Kidney epithelial cell (primary cell): ENCODE results near the gene PLEKHG4. TPM values are rescaled to one million over a fixed set of nuclear protein-coding genes. Genes with fewer than 3 reads are reported as not detected.

Experiments used
- DNase-seq: peaks from one replicate; pipeline ENCODE4 v3.0.0-alpha.2; 2010; ENCODE audit warnings: low read depth
- H3K27me3 ChIP-seq: 2 replicates; pipeline ENCODE4 v1.6.0; 2011; ENCODE audit warnings: low read length; ENCODE audit not compliant: control insufficient read depth, insufficient read depth
- H3K36me3 ChIP-seq: 2 replicates; pipeline ENCODE4 v1.5.1; 2011; ENCODE audit warnings: low read length; ENCODE audit not compliant: control insufficient read depth, insufficient read depth
- H3K4me3 ChIP-seq: 2 replicates; pipeline ENCODE4 v1.5.1; 2011; ENCODE audit warnings: low read depth, mild to moderate bottlenecking, control low read depth, low read length
- total RNA-seq: library from RNA; depleted of rRNA; stranded (reverse); fragments of >200 nt; gene quantifications from 2 replicates; pipeline ENCODE4 v1.2.3, GENCODE V29; 2015
- TF ChIP-seq, protein P1 (sequence below): IDR thresholded peaks from 2 replicates; pipeline ENCODE4 v1.5.1; 2011; ENCODE audit warnings: mild to moderate bottlenecking, moderate library complexity, low read length, control low read depth, inconsistent platforms; ENCODE audit not compliant: insufficient read depth, poor library complexity, severe bottlenecking

The PLEKHG4 gene
- total RNA-seq, 1 donor from 2014 or later, result 9.7 TPM

- no peak for DNase-seq
- Histone ChIP-seq H3K36me3 (no peaks in the 10 kb centered on the region), H3K27me3 (peaks cover under 1% of the 10 kb centered on the region), H3K4me3 (no peak overlapping the region)
- TF ChIP-seq, protein P1, sequence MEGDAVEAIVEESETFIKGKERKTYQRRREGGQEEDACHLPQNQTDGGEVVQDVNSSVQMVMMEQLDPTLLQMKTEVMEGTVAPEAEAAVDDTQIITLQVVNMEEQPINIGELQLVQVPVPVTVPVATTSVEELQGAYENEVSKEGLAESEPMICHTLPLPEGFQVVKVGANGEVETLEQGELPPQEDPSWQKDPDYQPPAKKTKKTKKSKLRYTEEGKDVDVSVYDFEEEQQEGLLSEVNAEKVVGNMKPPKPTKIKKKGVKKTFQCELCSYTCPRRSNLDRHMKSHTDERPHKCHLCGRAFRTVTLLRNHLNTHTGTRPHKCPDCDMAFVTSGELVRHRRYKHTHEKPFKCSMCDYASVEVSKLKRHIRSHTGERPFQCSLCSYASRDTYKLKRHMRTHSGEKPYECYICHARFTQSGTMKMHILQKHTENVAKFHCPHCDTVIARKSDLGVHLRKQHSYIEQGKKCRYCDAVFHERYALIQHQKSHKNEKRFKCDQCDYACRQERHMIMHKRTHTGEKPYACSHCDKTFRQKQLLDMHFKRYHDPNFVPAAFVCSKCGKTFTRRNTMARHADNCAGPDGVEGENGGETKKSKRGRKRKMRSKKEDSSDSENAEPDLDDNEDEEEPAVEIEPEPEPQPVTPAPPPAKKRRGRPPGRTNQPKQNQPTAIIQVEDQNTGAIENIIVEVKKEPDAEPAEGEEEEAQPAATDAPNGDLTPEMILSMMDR, result no peak
Observed at GRCh38 chr16:67257486-67258160, 21.7 kb upstream of the PLEKHG4 start.

GRCh38 chr16:67258161-67258835, 21.0 kb upstream of the PLEKHG4 start:
- no peak for DNase-seq
- TF ChIP-seq, protein P1, result no peak
- H3K36me3 ChIP-seq, result no peaks in the 10 kb centered on the region
- peaks cover 2% of the 10 kb centered on the region for H3K27me3 ChIP-seq
- no peak overlapping the region for H3K4me3 ChIP-seq

DNA sequence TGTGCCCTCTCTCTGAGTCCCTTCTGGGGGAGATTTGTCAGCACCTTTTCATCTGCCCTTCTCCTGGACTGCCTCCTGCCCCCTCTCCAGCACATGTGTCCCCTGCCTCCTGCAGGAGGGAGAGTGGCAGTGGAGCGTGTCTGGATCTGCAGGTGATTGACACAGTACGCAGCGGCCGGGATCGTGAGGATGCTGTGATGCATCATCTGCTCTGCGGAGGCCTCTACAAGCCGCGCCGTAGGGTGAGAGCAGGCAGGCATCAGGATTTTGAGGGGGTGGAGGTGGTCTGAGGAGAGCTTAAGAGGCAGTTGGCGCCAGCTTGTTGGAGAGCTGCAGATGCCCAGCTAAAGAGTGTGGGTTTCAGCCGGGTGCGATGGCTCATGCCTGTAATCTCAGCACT, 19.6 kb upstream of the PLEKHG4 start:
- DNase-seq, result no peak
- Histone ChIP-seq H3K36me3 (no peaks in the 10 kb centered on the region), H3K27me3 (peaks cover 2% of the 10 kb centered on the region), H3K4me3 (no peak overlapping the region)
- TF ChIP-seq, protein P1, result no peak

- TF ChIP-seq, protein P1, result peak; percentile 72
- Histone ChIP-seq H3K27me3 (peaks cover 2% of the 10 kb centered on the region), H3K4me3 (no peak overlapping the region), H3K36me3 (no peaks in the 10 kb centered on the region)
- no peak for DNase-seq
Observed at GRCh38 chr16:67260426-67261063, 18.8 kb upstream of the PLEKHG4 start.

DNA sequence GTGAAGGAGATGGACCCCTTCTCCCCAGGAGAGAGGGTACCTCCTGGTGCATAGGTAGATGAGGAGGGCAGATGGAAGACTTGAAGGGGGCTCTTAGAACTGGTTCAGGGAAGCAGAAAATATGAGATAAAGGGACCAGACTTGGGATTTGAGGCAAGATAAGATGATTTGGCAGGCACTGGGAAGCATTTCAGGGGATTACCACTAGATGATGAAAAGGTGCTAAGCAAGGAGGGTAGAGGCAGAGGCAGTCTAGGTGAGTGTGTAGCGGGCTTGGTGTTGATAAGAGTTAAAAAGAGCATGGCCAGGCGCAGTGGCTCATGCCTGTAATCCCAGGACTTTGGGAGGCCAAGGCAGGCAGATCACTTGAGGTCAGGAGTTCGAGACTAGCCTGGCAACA, 16.1 kb upstream of the PLEKHG4 start:
- Histone ChIP-seq H3K27me3 (peaks cover 5% of the 10 kb centered on the region), H3K36me3 (no peaks in the 10 kb centered on the region), H3K4me3 (no peak overlapping the region)
- TF ChIP-seq, protein P1, result no peak
- no peak for DNase-seq

- Histone ChIP-seq H3K27me3 (peaks cover 5% of the 10 kb centered on the region), H3K4me3 (no peak overlapping the region), H3K36me3 (no peaks in the 10 kb centered on the region)
- TF ChIP-seq, protein P1, result peak; percentile 2
- DNase-seq, result no peak
Observed at GRCh38 chr16:67264277-67264676, 15.1 kb upstream of the PLEKHG4 start.
